Stimulated activated CD8-positive, alpha-beta memory T cell treated with anti-CD3 and anti-CD28 coated beads, Interleukin-15, amount 100 ng/mL, for 1 hour (primary cell): ENCODE data around the gene NHERF2.
"Not testable (repeated sequence)": the region's sequence is repeated elsewhere in the genome, so short reads cannot be mapped to it uniquely, and the experiment has no call there.

Experiments used
- DNase-seq: peaks from one replicate; pipeline ENCODE4 v3.0.0-alpha.2; 2020; ENCODE audit warnings: low read depth

The NHERF2 gene

GRCh38 chr16:2007081-2007836 lies 19.4 kb upstream of the NHERF2 start:
- no peak for DNase-seq

GRCh38 chr16:2008009-2008526 lies 18.6 kb upstream of the NHERF2 start:
- no peak for DNase-seq

GRCh38 chr16:2008631-2009163 lies 18.0 kb upstream of the NHERF2 start:
- DNase-seq, result no peak

GRCh38 chr16:2009164-2009711 lies 17.5 kb upstream of the NHERF2 start:
- DNase-seq, result no peak

GRCh38 chr16:2009791-2010510 lies 16.8 kb upstream of the NHERF2 start, which contains the start of gene ZNF598:
ZNF598 (minus strand) TSS chr16:2009821.
- peak; percentile 42 for DNase-seq

- not testable (repeated sequence) for DNase-seq
Measured at GRCh38 chr16:2011726-2012125, 15.0 kb upstream of the NHERF2 start.

GRCh38 chr16:2013527-2013926 lies 13.2 kb upstream of the NHERF2 start:
- DNase-seq, result no peak

GRCh38 chr16:2015117-2015946 lies 11.4 kb upstream of the NHERF2 start:
- no peak for DNase-seq

GRCh38 chr16:2015947-2016208 lies 10.8 kb upstream of the NHERF2 start:
- DNase-seq, result no peak

- DNase-seq, result no peak
Measured at GRCh38 chr16:2016407-2016922, 10.2 kb upstream of the NHERF2 start.

- DNase-seq, result no peak
Measured at GRCh38 chr16:2019518-2019920, 7.2 kb upstream of the NHERF2 start, which contains the start of gene NPW. NPW (plus strand) TSS chr16:2019785.

GRCh38 chr16:2019921-2020831 lies 6.5 kb upstream of the NHERF2 start:
- DNase-seq, result no peak

- no peak for DNase-seq
Measured at GRCh38 chr16:2022723-2023091, 4.0 kb upstream of the NHERF2 start.

GRCh38 chr16:2023092-2024031 lies 3.3 kb upstream of the NHERF2 start:
- DNase-seq, result peak; percentile 92

- no peak for DNase-seq
Measured at GRCh38 chr16:2024032-2024420, 2.7 kb upstream of the NHERF2 start.

GRCh38 chr16:2025251-2025650 lies 1.5 kb upstream of the NHERF2 start:
- no peak for DNase-seq

- DNase-seq, result no peak
Measured at GRCh38 chr16:2025878-2026460, 733 bp upstream of the NHERF2 start.

- DNase-seq, result no peak
Measured at GRCh38 chr16:2027024-2028010, 615 bp downstream of the NHERF2 start.
